Type B pancreatic cell (in vitro differentiated cells): ENCODE results near the gene ASB8. TPM values are rescaled to one million over a fixed set of nuclear protein-coding genes. Genes with fewer than 3 reads are reported as not detected.
A peak's percentile ranks its signal among the peaks of the same experiment; 100 is the strongest.

Experiments
- DNase-seq: peaks from one replicate; pipeline ENCODE4 v3.0.0; 2021; ENCODE audit warnings: mixed read lengths; ENCODE audit not compliant: unreplicated experiment; ENCODE audit errors: extremely low spot score
- H3K27ac Mint-ChIP-seq: 2 replicates; pipeline ENCODE4 v1.8.0; 2021; ENCODE audit warnings: mild to moderate bottlenecking, mixed read lengths
- H3K27me3 Mint-ChIP-seq: 2 replicates; pipeline ENCODE4 v1.8.0; 2021; ENCODE audit warnings: mixed read lengths
- H3K36me3 Mint-ChIP-seq: 2 replicates; pipeline ENCODE4 v1.8.0; 2021; ENCODE audit warnings: mixed read lengths
- H3K4me1 Mint-ChIP-seq: one replicate; pipeline ENCODE4 v1.8.0; 2021; ENCODE audit warnings: mixed read lengths; ENCODE audit not compliant: unreplicated experiment
- H3K4me3 Mint-ChIP-seq: 2 replicates; pipeline ENCODE4 v1.8.0; 2021; ENCODE audit warnings: mild to moderate bottlenecking, mixed read lengths
- H3K9me3 Mint-ChIP-seq: 2 replicates; pipeline ENCODE4 v1.8.0; 2021; ENCODE audit warnings: mixed read lengths
- microRNA-seq: library from miRNA; unstranded; fragments of <30 nt; microRNA quantifications from one replicate; pipeline ENCODE4, GENCODE V29; 2020
- total RNA-seq: library from RNA; stranded (reverse); gene quantifications from 2 replicates; pipeline ENCODE4 v1.2.1, GENCODE V29; 2021; ENCODE audit warnings: low replicate concordance
- TF ChIP-seq, protein P1 (sequence below): fragments of 200-600 bp; sonication (generic); conservative IDR thresholded peaks from 2 replicates; pipeline ENCODE4 v1.5.0; 2021; ENCODE audit warnings: antibody characterized with exemption, mild to moderate bottlenecking

Gene ASB8
- total RNA-seq, 1 donor from 2014 or later = 27.0 TPM

DNA sequence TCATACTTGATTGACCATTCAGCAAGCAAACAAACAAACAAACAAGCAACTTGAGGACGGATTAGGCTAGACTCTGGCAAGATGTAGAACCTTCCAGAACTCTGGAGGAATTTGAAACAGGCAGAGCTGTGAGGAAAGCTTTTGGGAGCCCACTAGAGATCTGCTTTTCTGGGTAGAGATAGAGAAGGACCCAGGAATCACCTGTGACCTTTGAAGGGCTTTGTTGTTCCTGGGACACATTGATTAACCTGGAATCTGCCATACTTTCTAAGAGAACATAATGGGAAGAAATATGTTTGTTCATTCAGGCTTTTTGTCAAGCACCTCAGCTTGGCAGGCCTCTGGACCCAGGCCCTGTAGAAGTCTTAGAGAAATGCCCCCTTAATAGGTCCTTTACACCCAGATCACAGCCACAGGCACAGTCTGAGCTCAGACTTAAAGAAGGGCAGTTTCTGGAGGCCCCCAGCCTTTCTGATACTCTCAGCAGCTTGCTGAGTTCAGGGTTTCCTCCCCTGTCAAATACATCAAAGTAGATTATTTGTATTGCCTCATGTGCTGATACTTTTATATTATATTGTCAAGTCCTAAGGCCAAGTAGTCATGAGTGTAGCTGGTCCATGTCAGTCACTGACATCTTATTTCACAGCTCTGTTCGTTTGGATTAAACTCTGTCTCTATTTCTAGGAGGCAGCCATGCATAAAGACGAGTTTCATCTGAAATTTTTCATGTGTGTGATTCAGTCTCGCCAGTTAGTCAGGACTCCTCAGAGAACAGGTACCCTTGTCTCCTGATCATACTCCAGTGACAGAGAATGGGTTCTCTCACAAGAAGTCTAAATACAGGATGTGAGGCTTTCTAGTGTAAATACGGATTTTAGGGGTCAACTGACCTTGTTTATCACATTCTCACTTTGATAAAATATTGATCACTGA is 50.4 kb downstream of the ASB8 start:
- DNase-seq = no peak
- peaks cover 12% of the 10 kb centered on the region for H3K27me3 Mint-ChIP-seq
- TF ChIP-seq, protein P1, sequence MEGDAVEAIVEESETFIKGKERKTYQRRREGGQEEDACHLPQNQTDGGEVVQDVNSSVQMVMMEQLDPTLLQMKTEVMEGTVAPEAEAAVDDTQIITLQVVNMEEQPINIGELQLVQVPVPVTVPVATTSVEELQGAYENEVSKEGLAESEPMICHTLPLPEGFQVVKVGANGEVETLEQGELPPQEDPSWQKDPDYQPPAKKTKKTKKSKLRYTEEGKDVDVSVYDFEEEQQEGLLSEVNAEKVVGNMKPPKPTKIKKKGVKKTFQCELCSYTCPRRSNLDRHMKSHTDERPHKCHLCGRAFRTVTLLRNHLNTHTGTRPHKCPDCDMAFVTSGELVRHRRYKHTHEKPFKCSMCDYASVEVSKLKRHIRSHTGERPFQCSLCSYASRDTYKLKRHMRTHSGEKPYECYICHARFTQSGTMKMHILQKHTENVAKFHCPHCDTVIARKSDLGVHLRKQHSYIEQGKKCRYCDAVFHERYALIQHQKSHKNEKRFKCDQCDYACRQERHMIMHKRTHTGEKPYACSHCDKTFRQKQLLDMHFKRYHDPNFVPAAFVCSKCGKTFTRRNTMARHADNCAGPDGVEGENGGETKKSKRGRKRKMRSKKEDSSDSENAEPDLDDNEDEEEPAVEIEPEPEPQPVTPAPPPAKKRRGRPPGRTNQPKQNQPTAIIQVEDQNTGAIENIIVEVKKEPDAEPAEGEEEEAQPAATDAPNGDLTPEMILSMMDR = no peak
- no peaks in the 10 kb centered on the region for H3K9me3 Mint-ChIP-seq
- H3K27ac Mint-ChIP-seq = peak overlapping the region; percentile 94
- H3K4me3 Mint-ChIP-seq = peak overlapping the region; percentile 92
- H3K36me3 Mint-ChIP-seq = no peaks in the 10 kb centered on the region
- peaks cover 17% of the 10 kb centered on the region for H3K4me1 Mint-ChIP-seq

DNA sequence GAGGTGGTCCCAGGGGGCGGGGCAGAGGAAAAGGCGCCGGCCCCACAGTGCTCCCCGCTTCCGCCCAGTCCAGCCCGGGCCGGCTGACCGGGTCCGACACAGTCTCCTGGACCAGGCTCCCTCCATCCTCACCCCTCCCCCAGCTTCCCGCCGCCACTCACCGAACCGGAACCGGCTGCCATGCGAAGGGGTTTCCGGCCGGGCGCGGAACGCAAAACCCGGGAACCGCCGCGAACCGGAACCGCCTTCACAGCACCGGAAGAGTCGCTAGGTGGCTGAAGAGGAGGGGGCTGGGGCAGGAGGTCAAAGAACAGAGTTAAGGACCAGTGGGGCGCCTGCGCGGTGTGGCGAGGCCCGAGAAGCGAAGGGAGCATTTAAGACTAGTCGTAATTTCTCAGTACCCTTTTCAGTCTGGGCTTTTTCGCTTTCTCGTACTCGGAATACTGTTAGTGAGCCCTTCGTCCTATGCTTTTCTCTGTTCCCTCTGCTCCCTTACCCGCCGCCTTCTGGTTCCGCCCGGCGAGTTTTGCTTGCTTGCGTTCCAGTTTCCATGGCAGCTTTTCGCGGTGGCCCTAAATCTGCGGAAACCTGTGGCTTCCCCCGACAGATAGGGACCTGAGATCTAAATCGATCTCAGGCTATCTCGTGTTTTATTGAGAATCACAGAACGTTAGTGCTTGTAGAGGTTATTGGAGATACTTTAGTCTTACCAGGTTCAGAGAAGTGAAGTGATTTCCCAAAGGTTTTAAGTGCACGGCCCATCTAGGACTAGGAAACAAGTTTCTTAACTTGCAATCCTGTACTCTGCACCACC is 51.2 kb downstream of the ASB8 start, which contains the start of gene SENP1:
Gene SENP1 (minus strand): TSS at position 213 of the 814 bp plus-strand sequence. CDS start 4,607 bp downstream, outside the sequence.
- H3K9me3 Mint-ChIP-seq = no peaks in the 10 kb centered on the region
- TF ChIP-seq, protein P1 = peak; percentile 46
- H3K4me1 Mint-ChIP-seq = peaks cover 17% of the 10 kb centered on the region
- H3K36me3 Mint-ChIP-seq = no peaks in the 10 kb centered on the region
- peaks cover 12% of the 10 kb centered on the region for H3K27me3 Mint-ChIP-seq
- peak within 1 kb of the TSS; percentile 94 for H3K27ac Mint-ChIP-seq
- peak within 1 kb of the TSS; percentile 92 for H3K4me3 Mint-ChIP-seq
- peak; percentile 88 for DNase-seq

DNA sequence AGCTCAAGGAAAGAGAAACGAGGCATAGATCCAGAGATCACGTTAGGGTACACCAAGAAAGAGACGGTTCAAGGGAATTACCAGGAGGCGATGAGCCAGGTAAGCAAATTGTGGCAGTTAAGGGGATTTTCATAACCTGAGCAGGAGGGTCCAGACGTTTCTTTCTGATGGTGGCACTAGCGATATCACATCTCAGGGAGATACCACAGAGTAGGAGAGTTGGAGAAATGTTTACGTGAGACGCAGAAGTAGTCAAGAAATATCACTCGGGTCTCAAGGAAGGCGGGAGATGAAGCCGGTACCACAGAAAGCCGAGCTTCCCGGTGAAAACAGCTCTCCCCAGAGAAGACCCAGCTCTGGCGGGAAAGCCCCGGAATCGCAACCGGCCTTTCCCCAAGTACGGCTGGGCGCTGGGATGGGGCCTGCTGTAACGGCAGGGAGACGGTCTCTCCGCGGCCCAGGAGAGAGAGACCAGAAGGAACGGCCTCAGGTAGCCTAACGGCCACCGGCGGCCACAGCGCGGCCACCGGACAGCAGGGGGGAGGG is 51.9 kb downstream of the ASB8 start:
- DNase-seq = peak; percentile 70
- Mint-ChIP-seq H3K9me3 (no peaks in the 10 kb centered on the region), H3K36me3 (no peaks in the 10 kb centered on the region), H3K27me3 (peaks cover 12% of the 10 kb centered on the region), H3K4me3 (peak overlapping the region; percentile 92), H3K27ac (peak overlapping the region; percentile 94), H3K4me1 (peaks cover 17% of the 10 kb centered on the region)
- TF ChIP-seq, protein P1 = no peak

DNA sequence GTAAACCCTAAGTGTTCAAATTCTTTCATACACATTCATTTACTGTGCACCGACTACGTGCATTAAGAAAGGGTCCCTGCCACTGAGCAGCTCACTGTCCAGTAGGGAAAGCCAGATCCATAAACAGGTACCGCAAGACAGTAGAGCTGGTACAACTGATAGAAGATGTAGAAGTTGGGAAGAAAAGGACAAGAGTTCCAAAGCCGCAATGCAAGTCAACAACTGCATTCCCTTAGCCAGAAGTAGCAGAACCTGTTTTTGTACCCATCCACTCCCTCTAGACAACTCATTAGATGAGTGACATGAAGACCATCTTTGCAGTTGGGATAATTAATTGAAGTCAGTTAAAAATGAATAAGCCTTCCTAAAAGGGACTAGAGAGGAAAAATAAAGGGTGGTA is 52.8 kb downstream of the ASB8 start:
- peak overlapping the region; percentile 92 for H3K4me3 Mint-ChIP-seq

More for the DNA sequence above, 52.8 kb downstream of the ASB8 start:
- Mint-ChIP-seq H3K36me3 (no peaks in the 10 kb centered on the region), H3K27me3 (peaks cover 3% of the 10 kb centered on the region), H3K27ac (peak overlapping the region; percentile 94), H3K4me1 (peaks cover 17% of the 10 kb centered on the region), H3K9me3 (no peaks in the 10 kb centered on the region)
- TF ChIP-seq, protein P1 = no peak
- DNase-seq = no peak

Small RNA genes lying within 50 kb of the gene (microRNA-seq; reads per million reads assigned to microRNA genes)
- gene MIR6505 = 2.5 reads per million

Other genes starting within 250 kb of the ASB8 start
- gene TMEM106C, start 193.9 kb downstream of the ASB8 start, total RNA-seq = 76.7 and 77.1 TPM in 2 replicates
- gene COL2A1, start 153.0 kb downstream of the ASB8 start, total RNA-seq = 195 and 227 TPM in 2 replicates
- 25.0 and 32.0 TPM in 2 replicates for gene SENP1, start 51.4 kb downstream of the ASB8 start, total RNA-seq
- gene PFKM, start 38.2 kb downstream of the ASB8 start, total RNA-seq = 99.0 and 119 TPM in 2 replicates
- gene CCDC184, start 26.1 kb upstream of the ASB8 start, total RNA-seq = 0.98 and 2.4 TPM in 2 replicates
- not detected in 2 replicates for gene OR10AD1, start 45.8 kb upstream of the ASB8 start, total RNA-seq
- 9.5 and 19.4 TPM in 2 replicates for gene ZNF641, start 193.4 kb upstream of the ASB8 start, total RNA-seq